ENCODE measurements around the gene MAOB.
A peak's percentile ranks its signal among the peaks of the same experiment; 100 is the strongest.
"Not testable (repeated sequence)": the region's sequence is repeated elsewhere in the genome, so short reads cannot be mapped to it uniquely, and the experiment has no call there.

MAOB gene

DNA sequence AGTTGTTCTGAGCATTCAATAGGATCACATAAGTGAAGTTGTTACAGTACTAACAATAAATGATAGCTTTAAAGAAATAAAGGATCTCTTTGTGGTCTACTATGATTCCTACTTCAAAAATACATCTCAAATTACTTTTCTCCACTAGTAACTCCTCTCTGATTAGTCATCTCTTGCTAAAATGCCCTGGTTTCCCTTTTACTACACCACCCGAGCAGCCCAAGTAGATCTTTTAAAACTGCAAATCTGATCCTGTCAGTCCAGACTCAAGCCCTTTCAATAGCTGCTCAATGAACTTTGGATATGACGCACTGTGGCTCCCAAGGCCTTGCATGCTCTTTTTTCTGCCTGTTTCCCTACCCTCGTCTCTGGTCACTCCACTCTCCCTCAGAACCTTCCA lies 128.6 kb downstream of the MAOB start:
- DNase-seq (ENCODE audit: low spot score), result no peak

GRCh38 chrX:43750248-43750676 lies 132.0 kb downstream of the MAOB start:
- peak; percentile 56 for DNase-seq (ENCODE audit: low spot score)

- DNase-seq (ENCODE audit: low spot score), result no peak
Observed at GRCh38 chrX:43747476-43747875, 134.8 kb downstream of the MAOB start.

DNA sequence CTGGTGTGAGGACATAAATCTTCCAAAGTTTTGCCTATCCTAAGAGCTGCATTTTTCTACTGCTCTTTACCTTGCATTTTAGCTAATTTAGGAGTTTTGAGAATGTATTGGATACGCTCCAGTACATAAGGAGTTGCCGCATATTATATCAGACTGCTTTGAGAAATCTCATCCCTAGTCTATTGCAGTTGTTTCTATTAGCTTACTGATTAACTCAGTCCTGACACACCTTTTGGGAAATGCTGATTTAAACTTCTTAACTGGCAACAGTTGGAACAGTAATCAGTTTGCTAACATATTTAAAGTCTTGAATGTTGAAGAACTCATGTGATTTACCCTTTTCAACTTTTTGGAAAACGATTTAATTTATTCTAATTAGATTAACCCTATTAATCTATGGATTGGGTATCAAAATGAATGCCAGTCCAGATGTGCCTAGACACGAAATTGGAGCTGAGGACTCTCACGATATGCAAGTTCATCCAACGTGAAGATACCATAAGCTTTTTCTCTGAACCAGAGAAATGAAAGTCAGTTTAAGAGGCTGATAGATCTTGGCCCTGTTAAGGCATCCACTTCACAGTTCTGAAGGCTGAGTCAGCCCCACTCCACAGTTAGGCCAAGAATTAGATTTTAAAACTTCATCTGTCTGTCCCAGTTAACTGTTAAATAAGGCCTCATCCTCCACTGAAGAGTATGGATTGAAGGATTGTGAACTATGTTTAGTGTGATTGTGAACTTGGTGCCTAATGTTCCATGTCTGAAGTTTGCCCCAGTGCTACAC lies 136.1 kb downstream of the MAOB start:
- no peak for DNase-seq (ENCODE audit: low spot score)

- DNase-seq (ENCODE audit: low spot score), result no peak
Observed at GRCh38 chrX:43744284-43744683, 138.0 kb downstream of the MAOB start.

GRCh38 chrX:43743100-43743822 lies 139.0 kb downstream of the MAOB start:
- no peak for DNase-seq (ENCODE audit: low spot score)

GRCh38 chrX:43741843-43742573 lies 140.2 kb downstream of the MAOB start:
- no peak for DNase-seq (ENCODE audit: low spot score)

- no peak for DNase-seq (ENCODE audit: low spot score)
Observed at GRCh38 chrX:43735957-43736356, 146.3 kb downstream of the MAOB start.

DNA sequence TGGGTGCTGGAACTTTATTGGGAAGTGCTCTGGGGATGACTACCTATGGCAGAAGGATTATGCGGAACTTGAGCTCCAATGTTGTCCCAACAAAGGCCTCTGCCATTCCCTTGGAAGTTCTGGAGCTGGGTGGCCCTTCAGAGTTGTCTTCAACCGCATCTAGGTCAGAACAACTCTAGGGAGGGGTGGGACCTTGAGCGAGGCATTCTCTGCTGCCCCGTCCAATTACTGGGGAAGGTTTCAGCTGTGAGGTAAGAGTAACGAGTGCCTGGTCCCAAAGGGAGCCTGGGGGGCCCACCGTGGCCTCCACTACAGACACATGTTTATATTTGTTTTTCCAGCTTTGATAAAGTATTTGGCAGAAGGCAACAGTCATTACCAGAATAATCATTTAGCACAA lies 146.7 kb downstream of the MAOB start:
- no peak for DNase-seq (ENCODE audit: low spot score)

DNA sequence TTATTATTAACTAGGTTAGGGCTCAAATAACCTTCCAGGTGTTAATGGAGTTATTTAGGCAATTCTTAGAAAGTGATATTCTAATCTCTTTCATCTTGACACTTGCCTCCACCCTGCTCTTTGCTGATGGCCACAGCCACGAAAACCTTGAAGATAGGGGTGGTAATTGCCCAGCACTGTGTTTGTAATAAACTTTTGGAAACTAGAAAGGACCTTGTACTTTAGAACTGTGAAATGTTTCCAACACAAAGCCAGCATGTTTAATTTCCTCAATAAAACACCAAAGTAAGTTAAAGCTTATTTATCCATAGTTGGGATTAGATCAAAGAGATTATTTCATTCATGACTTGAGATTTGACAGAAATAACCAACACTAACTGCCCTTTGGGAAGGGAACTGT lies 147.8 kb downstream of the MAOB start:
- no peak for DNase-seq (ENCODE audit: low spot score)

GRCh38 chrX:43733699-43734098 lies 148.6 kb downstream of the MAOB start:
- no peak for DNase-seq (ENCODE audit: low spot score)

DNA sequence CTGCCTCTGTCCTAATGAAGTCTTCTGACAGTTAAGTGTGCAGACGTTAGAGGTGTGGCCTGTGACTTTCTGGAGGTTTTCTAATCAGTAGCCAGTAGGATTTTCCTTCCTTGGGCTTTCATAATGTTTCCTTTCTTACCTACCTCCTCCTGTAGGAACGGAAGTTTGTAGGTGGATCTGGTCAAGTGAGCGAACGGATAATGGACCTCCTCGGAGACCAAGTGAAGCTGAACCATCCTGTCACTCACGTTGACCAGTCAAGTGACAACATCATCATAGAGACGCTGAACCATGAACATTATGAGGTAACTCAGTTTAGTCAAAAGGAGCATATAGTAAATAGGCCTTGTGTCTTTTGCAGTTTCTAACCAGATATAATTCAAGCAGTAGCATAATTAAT lies 151.2 kb downstream of the MAOB start:
- no peak for DNase-seq (ENCODE audit: low spot score)

DNA sequence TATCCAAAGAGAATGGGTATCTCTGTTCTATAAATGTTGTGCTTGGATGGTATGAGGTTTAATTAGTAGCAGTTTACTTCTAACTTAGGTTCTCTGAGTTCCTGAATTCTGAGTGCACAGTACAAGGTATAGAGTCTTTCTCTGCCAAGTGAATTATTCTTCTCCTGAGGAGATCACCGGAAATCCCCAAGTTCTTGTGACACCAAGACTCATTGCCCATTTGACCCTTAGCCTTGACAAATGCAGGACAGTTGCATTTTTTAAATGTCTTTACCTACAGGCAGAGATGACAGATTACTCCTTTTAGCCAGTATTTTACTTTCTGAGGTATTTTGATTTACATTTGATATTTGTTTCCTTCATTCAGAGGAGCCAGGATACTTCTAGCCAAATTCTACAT lies 153.3 kb downstream of the MAOB start:
- no peak for DNase-seq (ENCODE audit: low spot score)

- no peak for DNase-seq (ENCODE audit: low spot score)
Observed at GRCh38 chrX:43728002-43728401, 154.2 kb downstream of the MAOB start.

GRCh38 chrX:43727254-43727653 lies 155.0 kb downstream of the MAOB start:
- not testable (repeated sequence) for DNase-seq (ENCODE audit: low spot score)

DNA sequence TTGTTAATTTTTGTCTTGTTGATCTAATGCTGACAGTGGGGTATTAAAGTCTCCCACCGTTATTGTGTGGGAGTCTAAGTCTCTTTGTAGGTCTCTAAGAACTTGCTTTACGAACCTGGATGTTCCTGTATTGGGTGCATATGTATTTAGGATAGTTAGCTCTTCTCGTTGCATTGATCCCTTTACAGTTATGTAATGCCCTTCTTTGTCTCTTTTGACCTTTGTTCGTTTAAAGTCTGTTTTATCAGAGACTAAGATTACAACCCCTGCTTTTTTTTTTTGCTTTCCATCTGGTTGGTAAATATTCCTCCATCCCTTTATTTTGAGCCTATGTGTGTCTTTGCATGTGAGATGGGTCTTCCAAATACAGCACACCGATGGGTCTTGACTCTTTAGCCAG lies 157.0 kb downstream of the MAOB start:
- not testable (repeated sequence) for DNase-seq (ENCODE audit: low spot score)

GRCh38 chrX:43720961-43721360 lies 161.3 kb downstream of the MAOB start:
- DNase-seq (ENCODE audit: low spot score), result no peak

GRCh38 chrX:43720082-43720481 lies 162.2 kb downstream of the MAOB start:
- no peak for DNase-seq (ENCODE audit: low spot score)

- no peak for DNase-seq (ENCODE audit: low spot score)
Observed at GRCh38 chrX:43718956-43719355, 163.3 kb downstream of the MAOB start.

- no peak for DNase-seq (ENCODE audit: low spot score)
Observed at GRCh38 chrX:43718546-43718945, 163.7 kb downstream of the MAOB start.

GRCh38 chrX:43718081-43718480 lies 164.2 kb downstream of the MAOB start:
- no peak for DNase-seq (ENCODE audit: low spot score)

DNA sequence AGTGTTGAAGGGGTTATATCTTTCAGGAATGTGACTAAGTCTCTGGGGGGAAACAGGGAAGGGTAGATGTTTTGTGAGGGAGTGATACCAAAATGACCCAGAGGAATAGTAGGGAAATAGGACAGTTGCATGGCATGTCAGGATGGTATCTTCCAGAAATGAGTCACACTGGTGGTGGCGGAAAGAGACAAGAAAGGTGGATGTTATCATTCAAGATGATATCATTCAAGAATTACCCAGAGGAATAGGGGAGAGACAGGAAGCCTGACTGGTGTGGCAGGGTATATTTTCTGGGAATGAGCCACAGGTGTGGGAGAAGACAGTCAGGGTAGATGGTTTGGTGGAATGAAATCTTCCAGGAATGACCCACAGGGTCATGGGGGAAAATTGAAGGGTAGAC lies 165.1 kb downstream of the MAOB start:
- DNase-seq (ENCODE audit: low spot score), result no peak

DNA sequence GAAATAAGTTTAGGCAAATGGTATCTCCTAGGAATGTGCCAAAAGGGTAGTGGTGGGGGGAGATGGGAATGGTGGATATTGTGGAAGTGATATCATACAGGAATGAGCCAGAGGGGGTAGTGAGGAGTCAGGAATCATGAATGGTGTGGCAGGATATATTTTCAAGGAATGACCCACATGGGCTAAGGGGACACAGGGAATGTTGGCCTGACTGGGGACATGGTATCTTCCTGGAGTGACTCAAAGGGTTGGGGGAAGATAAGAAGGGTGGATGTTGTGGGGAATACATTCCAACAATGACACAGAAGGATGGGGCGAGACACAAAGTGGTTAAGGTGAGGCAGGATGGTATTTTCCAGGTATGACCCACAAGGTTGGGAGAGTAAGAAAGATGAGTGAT lies 165.6 kb downstream of the MAOB start:
- no peak for DNase-seq (ENCODE audit: low spot score)

Measured in activated CD4-positive, alpha-beta T cell treated with anti-CD3 and anti-CD28 coated beads, Interleukin-2, Interleukin-4, amounts not matched to agents 100 ng/mL and 50 ng/mL, durations not matched to agents 16 hours and 8 hours (primary cell).